GM18511 (cell line): ENCODE measurements around the gene LAIR2.
A peak's percentile ranks its signal among the peaks of the same experiment; 100 is the strongest.
"Not testable (repeated sequence)": the region's sequence is repeated elsewhere in the genome, so short reads cannot be mapped to it uniquely, and the experiment has no call there.

Experiments used
- ATAC-seq: cut with Tn5 transposase; IDR thresholded peaks from one replicate; pipeline ENCODE4 v1.9.1; 2021; ENCODE audit warnings: mild to moderate bottlenecking, moderate library complexity; ENCODE audit not compliant: unreplicated experiment

LAIR2 gene

GRCh38 chr19:54464044-54464629, 38.5 kb upstream of the LAIR2 start:
- ATAC-seq, result peak; percentile 51

- ATAC-seq, result peak; percentile 51
These were observed 37.8 kb upstream of the LAIR2 start for GRCh38 chr19:54464630-54465425.

GRCh38 chr19:54465426-54466109, 37.1 kb upstream of the LAIR2 start:
- ATAC-seq, result no peak

GRCh38 chr19:54466110-54466480, 36.5 kb upstream of the LAIR2 start:
- not testable (repeated sequence) for ATAC-seq

- ATAC-seq, result no peak
These were observed 33.1 kb upstream of the LAIR2 start for GRCh38 chr19:54469496-54469934.

GRCh38 chr19:54470276-54470887, 32.2 kb upstream of the LAIR2 start:
- ATAC-seq, result no peak

- no peak for ATAC-seq
These were observed 31.4 kb upstream of the LAIR2 start for GRCh38 chr19:54470991-54471782.

- ATAC-seq, result no peak
These were observed 29.4 kb upstream of the LAIR2 start, which contains the start of gene CDC42EP5 for GRCh38 chr19:54473071-54473891. Gene CDC42EP5, minus strand, starts transcription at chr19:54473296. Its CDS starts 7,749 bp downstream, at chr19:54465547.

GRCh38 chr19:54473892-54474372, 28.7 kb upstream of the LAIR2 start:
- no peak for ATAC-seq

GRCh38 chr19:54475706-54476105, 26.9 kb upstream of the LAIR2 start:
- ATAC-seq, result no peak

GRCh38 chr19:54477650-54478049, 25.0 kb upstream of the LAIR2 start:
- no peak for ATAC-seq

GRCh38 chr19:54478677-54479266, 23.9 kb upstream of the LAIR2 start:
- ATAC-seq, result no peak

- ATAC-seq, result no peak
These were observed 22.6 kb upstream of the LAIR2 start for GRCh38 chr19:54480051-54480450.

- ATAC-seq, result no peak
These were observed 21.2 kb upstream of the LAIR2 start for GRCh38 chr19:54481326-54481930.

GRCh38 chr19:54482889-54483288, 19.7 kb upstream of the LAIR2 start:
- no peak for ATAC-seq

GRCh38 chr19:54484451-54484850, 18.2 kb upstream of the LAIR2 start:
- ATAC-seq, result no peak

GRCh38 chr19:54485851-54486250, 16.8 kb upstream of the LAIR2 start:
- ATAC-seq, result no peak

- no peak for ATAC-seq
These were observed 13.3 kb upstream of the LAIR2 start for GRCh38 chr19:54489341-54489740.

GRCh38 chr19:54489766-54490165, 12.9 kb upstream of the LAIR2 start:
- ATAC-seq, result no peak
